IPS-18c (cell line): Measurements from ENCODE around the gene RNF126.
A peak's percentile ranks its signal among the peaks of the same experiment; 100 is the strongest.
"Not testable (repeated sequence)": the region's sequence is repeated elsewhere in the genome, so short reads cannot be mapped to it uniquely, and the experiment has no call there.

Source experiments
- H3K4me3 ChIP-seq: 2 replicates; pipeline ENCODE4 v1.7.0; 2013; ENCODE audit warnings: low read depth, mild to moderate bottlenecking, low read length, moderate library complexity; ENCODE audit not compliant: insufficient read depth
- H3K9me3 ChIP-seq: one replicate; pipeline ENCODE4 v1.6.1; 2013; ENCODE audit warnings: mild to moderate bottlenecking, low read length, moderate library complexity; ENCODE audit not compliant: control insufficient read depth, insufficient read depth

The RNF126 gene

DNA sequence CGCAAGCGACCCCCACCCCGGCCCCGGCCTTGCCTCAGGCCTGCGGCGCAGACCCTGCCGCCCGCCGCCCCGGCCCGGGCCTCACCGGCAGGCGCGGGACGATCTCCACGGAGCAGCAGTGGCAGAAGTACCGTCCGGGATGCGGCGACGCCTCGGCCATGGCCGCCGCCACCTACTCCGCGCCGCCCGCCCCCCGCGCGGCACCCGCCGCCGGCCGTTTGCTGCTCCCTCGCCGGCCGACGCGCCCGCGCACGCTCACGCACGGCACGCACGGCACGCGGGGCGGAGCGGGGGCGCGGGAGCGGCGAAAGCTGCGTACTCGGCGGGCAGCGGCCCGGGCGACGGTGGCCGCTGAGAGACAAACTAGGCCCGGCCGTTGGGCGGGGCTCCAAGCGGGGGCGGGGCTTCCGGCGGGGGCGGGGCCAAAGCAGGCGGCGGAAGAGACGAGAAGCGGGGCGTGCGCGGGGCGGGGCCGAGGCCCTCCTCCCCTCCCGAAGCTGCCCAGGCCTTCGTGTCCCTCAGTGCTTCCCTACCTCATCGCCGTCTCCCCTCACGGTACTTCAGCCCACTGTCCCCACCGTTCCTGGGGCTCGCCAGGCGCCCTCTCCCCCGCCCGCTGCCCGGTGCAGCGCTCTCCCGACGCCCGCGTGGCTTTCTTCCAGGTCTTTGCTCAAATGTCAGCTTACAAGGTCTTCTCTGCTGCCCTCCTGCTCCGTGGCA lies at the start of gene RNF126:
Gene RNF126 (minus strand): TSS at position 253 of the 720 bp plus-strand sequence. CDS start 93 bp downstream, at position 160.
- H3K9me3 ChIP-seq: no peaks in the 10 kb centered on the region
- peak within 1 kb of the TSS; percentile 84 for H3K4me3 ChIP-seq

GRCh38 chr19:711254-711653 lies 48.2 kb upstream of the RNF126 start:
- peaks cover 4% of the 10 kb centered on the region for H3K9me3 ChIP-seq

GRCh38 chr19:710767-711166 lies 47.8 kb upstream of the RNF126 start:
- Histone ChIP-seq H3K9me3 (peaks cover 4% of the 10 kb centered on the region), H3K4me3 (no peak overlapping the region)

More at GRCh38 chr19:711254-711653, 48.2 kb upstream of the RNF126 start:
- no peak overlapping the region for H3K4me3 ChIP-seq

DNA sequence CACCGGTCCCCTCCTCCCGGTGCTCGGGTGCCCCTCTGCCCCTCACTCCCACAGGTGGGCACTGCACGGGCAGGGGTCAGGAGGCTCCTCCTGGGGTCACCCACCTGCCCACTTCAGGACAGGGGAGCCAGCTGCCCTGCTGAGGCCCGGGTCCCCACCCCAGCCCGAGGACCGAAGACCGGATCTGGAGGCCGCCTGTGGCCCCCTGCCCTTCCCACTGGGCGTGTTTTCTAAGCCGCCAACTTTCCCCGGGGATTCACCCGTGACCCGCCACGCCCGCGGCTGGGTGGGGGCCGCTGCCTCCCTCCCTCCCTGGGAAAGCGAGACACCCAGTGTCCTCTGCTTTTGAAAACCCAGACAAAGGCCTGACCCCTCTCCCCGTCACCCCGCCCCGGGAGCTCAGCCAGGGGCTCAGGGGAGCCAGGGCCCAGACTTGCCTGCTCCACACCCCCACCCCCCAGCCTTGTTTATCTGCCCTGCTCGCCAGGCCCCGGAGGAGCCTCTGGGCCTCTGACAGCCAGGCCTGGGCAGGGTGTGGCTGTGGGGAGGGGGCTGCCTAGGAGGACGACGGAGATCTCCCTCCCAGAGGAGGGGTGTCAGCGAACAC lies 47.1 kb upstream of the RNF126 start:
- peak overlapping the region; percentile 56 for H3K4me3 ChIP-seq
- peaks cover 4% of the 10 kb centered on the region for H3K9me3 ChIP-seq

DNA sequence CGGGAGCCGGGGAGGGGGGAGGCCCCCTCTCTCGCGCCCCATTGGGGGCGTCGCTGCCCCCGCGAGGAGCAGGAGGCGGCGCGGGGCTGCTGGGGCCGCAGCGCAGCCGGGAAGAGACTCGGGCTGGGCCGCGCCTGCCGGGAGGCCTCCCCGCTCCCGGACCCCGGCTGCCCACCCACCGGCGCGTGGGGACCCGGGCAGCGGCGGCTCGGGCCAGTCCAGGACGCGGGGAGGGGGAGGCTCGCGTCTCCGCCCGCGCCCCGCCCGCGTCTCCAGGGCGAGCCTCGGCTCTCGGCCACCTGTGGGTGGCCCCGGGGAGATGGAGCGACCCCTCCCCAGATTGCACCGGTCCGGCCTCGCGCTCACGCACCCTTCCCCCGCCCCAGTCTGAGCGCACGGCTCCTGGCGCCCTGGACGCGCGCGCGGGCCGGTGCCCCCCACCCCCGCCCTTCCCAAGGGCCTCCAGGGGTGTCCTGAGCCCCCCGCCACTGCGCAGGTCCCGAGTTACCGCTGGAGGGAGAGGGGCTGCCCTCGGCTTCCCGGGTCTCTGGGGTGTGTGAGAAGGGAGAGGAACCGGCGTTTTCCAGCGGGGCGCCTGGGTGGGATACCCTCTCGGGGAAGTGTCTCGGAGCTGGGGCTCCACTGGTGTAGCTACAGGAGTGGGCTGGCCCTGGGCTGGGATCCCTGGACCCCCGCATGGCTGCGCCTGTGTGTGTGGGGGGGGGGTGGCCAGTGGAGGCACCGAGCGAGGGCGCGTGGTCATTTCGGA lies 46.4 kb upstream of the RNF126 start:
- H3K9me3 ChIP-seq: peaks cover 4% of the 10 kb centered on the region
- H3K4me3 ChIP-seq: peak overlapping the region; percentile 56

- peak within 1 kb of the TSS; percentile 56 for H3K4me3 ChIP-seq
- H3K9me3 ChIP-seq: peaks cover 4% of the 10 kb centered on the region
Observed at GRCh38 chr19:708154-709143, 45.4 kb upstream of the RNF126 start, which contains the start of gene PALM. PALM (plus strand) TSS chr19:708935; CDS start chr19:709147, 212 bp downstream.

GRCh38 chr19:704447-704741 lies 41.4 kb upstream of the RNF126 start:
- peaks cover 4% of the 10 kb centered on the region for H3K9me3 ChIP-seq
- H3K4me3 ChIP-seq: peak overlapping the region; percentile 52

- peak overlapping the region; percentile 52 for H3K4me3 ChIP-seq
Observed at GRCh38 chr19:703651-704446, 40.8 kb upstream of the RNF126 start.

DNA sequence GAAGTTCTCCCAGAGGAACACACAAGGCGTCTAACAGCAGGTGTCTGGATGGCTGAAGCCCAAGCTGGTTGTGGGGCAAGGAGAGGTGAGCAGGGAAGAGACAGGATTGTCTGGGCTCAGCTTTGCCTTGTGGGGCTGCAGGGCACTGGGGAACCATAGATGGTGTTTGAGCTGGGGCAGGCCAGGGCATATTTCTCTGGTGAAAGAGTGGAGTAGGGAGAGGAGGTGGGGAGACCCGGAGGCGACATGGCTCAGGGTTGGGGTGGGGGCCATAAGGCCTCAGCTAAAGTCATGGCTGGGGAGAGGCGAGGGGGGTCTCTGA lies 40.3 kb upstream of the RNF126 start:
- H3K4me3 ChIP-seq: peak overlapping the region; percentile 43; the same call in 1 of the 2 replicates
- H3K9me3 ChIP-seq: peaks cover 2% of the 10 kb centered on the region

More at GRCh38 chr19:703651-704446, 40.8 kb upstream of the RNF126 start:
- H3K9me3 ChIP-seq: peaks cover 4% of the 10 kb centered on the region

GRCh38 chr19:702847-703246 lies 39.8 kb upstream of the RNF126 start:
- not testable (repeated sequence) for H3K4me3 ChIP-seq, H3K9me3 ChIP-seq

- not testable (repeated sequence) for H3K4me3 ChIP-seq, H3K9me3 ChIP-seq
Observed at GRCh38 chr19:699885-700284, 36.9 kb upstream of the RNF126 start.

DNA sequence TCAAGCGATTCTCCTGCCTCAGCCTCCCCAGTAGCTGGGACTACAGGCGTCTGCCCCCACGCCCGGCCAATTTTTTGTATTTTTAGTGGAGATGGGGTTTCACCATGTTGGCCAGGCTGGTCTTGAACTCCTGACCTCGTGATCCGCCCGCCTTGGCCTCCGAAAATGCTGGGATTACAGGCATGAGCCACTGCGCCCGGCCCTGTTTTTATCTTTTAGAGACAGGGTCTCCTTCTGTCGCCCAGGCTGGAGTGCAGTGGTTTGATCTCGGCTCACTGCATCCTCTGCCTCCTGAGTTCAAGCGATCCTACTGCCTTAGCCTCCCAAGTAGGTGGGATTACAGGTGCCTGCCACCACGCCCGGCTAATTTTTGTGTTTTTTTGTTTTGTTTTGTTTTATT lies 35.5 kb upstream of the RNF126 start:
- not testable (repeated sequence) for H3K4me3 ChIP-seq, H3K9me3 ChIP-seq

- Histone ChIP-seq H3K9me3 (no peaks in the 10 kb centered on the region), H3K4me3 (no peak within 1 kb of the TSS)
Observed at GRCh38 chr19:695352-695949, 32.4 kb upstream of the RNF126 start, which contains the start of gene PRSS57. PRSS57 (minus strand) TSS chr19:695452; CDS start chr19:695430, 22 bp downstream.

GRCh38 chr19:694481-695351 lies 31.7 kb upstream of the RNF126 start:
- H3K4me3 ChIP-seq: no peak overlapping the region
- H3K9me3 ChIP-seq: no peaks in the 10 kb centered on the region

GRCh38 chr19:690203-690602 lies 27.2 kb upstream of the RNF126 start:
- no peaks in the 10 kb centered on the region for H3K9me3 ChIP-seq
- no peak overlapping the region for H3K4me3 ChIP-seq
